CD4-positive, alpha-beta T cell (primary cell): ENCODE results near the gene LNPK. TPM values are rescaled to one million over a fixed set of nuclear protein-coding genes. Genes with fewer than 3 reads are reported as not detected.

ENCODE experiments used
- ATAC-seq: fragments of 200-7000 bp; cut with Tn5 transposase; one replicate; pipeline ENCODE4 v1.10.0; 2022; ENCODE audit warnings: mild to moderate bottlenecking; ENCODE audit not compliant: poor library complexity
- CTCF ChIA-PET: fragments of 350-600 bp; sonication (Branson Sonifier 250); formaldehyde crosslinking; loops from one replicate; lab custom pipeline; 2021; ENCODE audit warnings: antibody characterized with exemption, inconsistent platforms; lab: Charles Lee
- POLR2A ChIA-PET: fragments of 350-600 bp; sonication (Branson Sonifier 250); formaldehyde crosslinking; loops from one replicate; lab custom pipeline; 2021; ENCODE audit warnings: antibody characterized with exemption, inconsistent platforms; lab: Charles Lee
- DNase-seq, 14 experiments: peaks; one replicate each; pipeline ENCODE4 v3.0.0-alpha.2; 2013 to 2020; ENCODE audit warnings: mixed read lengths in 2 of 14
- H3K27ac ChIP-seq, 2 donors: one replicate each; pipeline versions ENCODE4 v1.5.1 to v1.7.0; 2013; ENCODE audit warnings: low read length in 2 of 2, low read depth in 1 of 2, mild to moderate bottlenecking in 1 of 2
- H3K27me3 ChIP-seq, 2 experiments: 1 replicate in 1 of 2; 2 replicates in 1 of 2; pipeline versions ENCODE4 v1.6.1 to v1.7.0; 2013; ENCODE audit warnings: low read length in 2 of 2, control low read depth in 1 of 2, mild to moderate bottlenecking in 1 of 2, moderate library complexity in 1 of 2; ENCODE audit not compliant: insufficient read depth in 2 of 2, control insufficient read depth in 1 of 2
- H3K36me3 ChIP-seq: one replicate; pipeline ENCODE4 v1.6.1; 2013; ENCODE audit warnings: low read length, control low read depth; ENCODE audit not compliant: insufficient read depth
- H3K4me1 ChIP-seq: one replicate; pipeline ENCODE4 v1.6.1; 2013; ENCODE audit warnings: low read length, control low read depth; ENCODE audit not compliant: insufficient read depth
- H3K4me3 ChIP-seq: one replicate; pipeline ENCODE4 v1.5.1; 2013; ENCODE audit warnings: mild to moderate bottlenecking, low read length, moderate library complexity
- H3K9me3 ChIP-seq, 2 experiments: 1 replicate in 1 of 2; 2 replicates in 1 of 2; pipeline versions ENCODE4 v1.6.1 to v1.7.0; 2013; ENCODE audit warnings: low read length in 2 of 2, mild to moderate bottlenecking in 2 of 2, control low read depth in 1 of 2, moderate library complexity in 1 of 2; ENCODE audit not compliant: control insufficient read depth in 1 of 2, insufficient read depth in 1 of 2
- H3K27ac Mint-ChIP-seq: one replicate; pipeline ENCODE4 v1.8.0; 2020; ENCODE audit warnings: mixed read lengths
- H3K27me3 Mint-ChIP-seq: one replicate; pipeline ENCODE4 v1.8.0; 2021; ENCODE audit warnings: mixed read lengths
- H3K36me3 Mint-ChIP-seq: one replicate; pipeline ENCODE4 v1.8.0; 2021; ENCODE audit warnings: low read depth, mixed read lengths
- H3K4me1 Mint-ChIP-seq: one replicate; pipeline ENCODE4 v1.8.0; 2021; ENCODE audit warnings: low read depth, mixed read lengths
- H3K4me3 Mint-ChIP-seq: one replicate; pipeline ENCODE4 v1.8.0; 2020; ENCODE audit warnings: mild to moderate bottlenecking, mixed read lengths
- H3K9me3 Mint-ChIP-seq: one replicate; pipeline ENCODE4 v1.8.0; 2020; ENCODE audit warnings: mixed read lengths
- intact Hi-C, 2 experiments: fragments of 100-400 bp; cut with DNase I in 1 of 2; cut with micrococcal nuclease in 1 of 2; formaldehyde crosslinking; loops; one replicate each; pipeline versions ENCODE4 v1.15.1 to v1.9.0; 2023 to 2025; cut with DNase I, micrococcal nuclease
- total RNA-seq, 174 experiments: library from RNA in 2 of 174; stranded (reverse) in 2 of 174; gene quantifications; one replicate each; pipeline ENCODE4 v1.2.3 and lab custom pipeline; 2021 to 2026
- TF ChIP-seq, protein P1 (sequence below): fragments of 200-600 bp; IDR thresholded peaks from one replicate; pipeline ENCODE4 v1.8.0; 2022; ENCODE audit warnings: antibody characterized with exemption, mild to moderate bottlenecking

Gene LNPK
- total RNA-seq, 2 experiments from 2014 or later, result 12.7 to 15.8 TPM

DNA sequence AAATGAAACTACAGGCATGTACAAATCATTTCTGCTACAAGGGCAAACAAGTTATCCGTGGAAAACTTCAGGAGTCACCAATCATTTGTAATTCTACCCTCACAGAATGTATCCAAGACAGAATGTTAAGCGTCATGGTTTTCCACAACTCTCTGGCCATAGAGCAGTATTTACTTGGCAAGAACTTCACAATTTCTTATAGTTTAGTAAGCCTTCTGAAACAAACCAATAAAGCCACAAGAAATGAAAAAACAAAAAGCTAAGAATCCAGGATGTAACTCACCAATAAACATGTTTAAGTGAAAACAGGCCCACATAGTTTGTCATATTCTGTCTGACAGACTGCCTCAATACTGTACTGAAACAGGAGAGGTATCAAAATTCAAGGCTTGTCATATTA lies 70.3 kb downstream of the LNPK start:
- Histone ChIP-seq H3K9me3 (no peaks in the 10 kb centered on the region), H3K4me3 (no peak overlapping the region), H3K27me3 (no peaks in the 10 kb centered on the region), H3K4me1 (no peaks in the 10 kb centered on the region), H3K36me3 (peaks cover 17% of the 10 kb centered on the region), H3K27ac (no peak overlapping the region)
- Mint-ChIP-seq H3K9me3 (no peaks in the 10 kb centered on the region), H3K4me1 (no peaks in the 10 kb centered on the region), H3K36me3 (peaks cover 64% of the 10 kb centered on the region), H3K4me3 (no peak overlapping the region), H3K27me3 (no peaks in the 10 kb centered on the region), H3K27ac (no peak overlapping the region)
- ChIA-PET POLR2A (no interaction called here), CTCF (no interaction called here)
- intact Hi-C loops, result no loop called here
- no peak for ATAC-seq
- TF ChIP-seq, protein P1, sequence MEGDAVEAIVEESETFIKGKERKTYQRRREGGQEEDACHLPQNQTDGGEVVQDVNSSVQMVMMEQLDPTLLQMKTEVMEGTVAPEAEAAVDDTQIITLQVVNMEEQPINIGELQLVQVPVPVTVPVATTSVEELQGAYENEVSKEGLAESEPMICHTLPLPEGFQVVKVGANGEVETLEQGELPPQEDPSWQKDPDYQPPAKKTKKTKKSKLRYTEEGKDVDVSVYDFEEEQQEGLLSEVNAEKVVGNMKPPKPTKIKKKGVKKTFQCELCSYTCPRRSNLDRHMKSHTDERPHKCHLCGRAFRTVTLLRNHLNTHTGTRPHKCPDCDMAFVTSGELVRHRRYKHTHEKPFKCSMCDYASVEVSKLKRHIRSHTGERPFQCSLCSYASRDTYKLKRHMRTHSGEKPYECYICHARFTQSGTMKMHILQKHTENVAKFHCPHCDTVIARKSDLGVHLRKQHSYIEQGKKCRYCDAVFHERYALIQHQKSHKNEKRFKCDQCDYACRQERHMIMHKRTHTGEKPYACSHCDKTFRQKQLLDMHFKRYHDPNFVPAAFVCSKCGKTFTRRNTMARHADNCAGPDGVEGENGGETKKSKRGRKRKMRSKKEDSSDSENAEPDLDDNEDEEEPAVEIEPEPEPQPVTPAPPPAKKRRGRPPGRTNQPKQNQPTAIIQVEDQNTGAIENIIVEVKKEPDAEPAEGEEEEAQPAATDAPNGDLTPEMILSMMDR, result no peak
- no peak for DNase-seq

DNA sequence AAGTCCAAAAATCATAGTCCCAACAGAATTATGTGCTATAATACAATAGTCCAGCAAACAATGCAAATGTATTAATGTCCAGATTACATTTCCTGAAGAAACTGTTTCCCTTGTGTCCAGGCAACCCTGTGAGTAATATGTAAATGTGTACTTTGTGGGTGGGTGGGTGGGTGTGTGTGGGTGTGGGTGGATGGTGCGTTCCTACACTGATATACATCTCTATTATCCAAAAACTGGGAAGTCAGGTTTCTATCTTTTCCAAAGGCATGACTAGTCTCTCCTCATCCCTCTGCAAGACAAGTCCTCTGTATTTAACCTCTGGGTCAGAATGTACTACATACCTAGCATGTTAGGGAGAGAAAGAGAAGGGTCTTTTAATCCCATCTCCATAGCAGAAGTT lies 71.6 kb downstream of the LNPK start:
- DNase-seq (no peak), ATAC-seq (no peak)
- Histone ChIP-seq H3K4me3 (no peak overlapping the region), H3K36me3 (peaks cover 10% of the 10 kb centered on the region), H3K27ac (no peak overlapping the region), H3K4me1 (no peaks in the 10 kb centered on the region), H3K9me3 (no peaks in the 10 kb centered on the region), H3K27me3 (no peaks in the 10 kb centered on the region)
- Mint-ChIP-seq H3K36me3 (peaks cover 60% of the 10 kb centered on the region), H3K27ac (no peak overlapping the region), H3K9me3 (no peaks in the 10 kb centered on the region), H3K27me3 (no peaks in the 10 kb centered on the region), H3K4me1 (no peaks in the 10 kb centered on the region), H3K4me3 (no peak overlapping the region)
- ChIA-PET POLR2A (no interaction called here), CTCF (no interaction called here)
- TF ChIP-seq, protein P1, result no peak
- intact Hi-C loops, result no loop called here

DNA sequence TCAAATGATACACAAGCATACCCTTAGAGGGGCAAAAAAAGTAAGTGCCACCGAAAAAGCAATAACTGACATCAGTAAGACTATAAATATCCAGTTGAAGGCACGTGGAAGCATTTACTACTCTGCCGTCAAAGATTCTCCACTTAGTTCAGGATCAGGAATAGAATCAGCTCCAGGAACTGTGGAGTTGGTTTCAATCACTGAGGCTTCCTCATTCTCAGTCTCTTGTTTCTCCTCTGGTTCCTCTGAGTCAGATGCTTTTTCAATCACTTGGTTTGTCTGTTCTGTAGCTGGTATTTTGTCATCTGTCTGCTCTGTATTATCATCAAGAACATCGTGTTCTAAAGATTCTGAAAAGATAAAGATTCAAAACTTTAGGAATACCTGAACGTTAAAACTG lies 72.2 kb downstream of the LNPK start:
- Mint-ChIP-seq H3K27ac (no peak overlapping the region), H3K4me1 (no peaks in the 10 kb centered on the region), H3K27me3 (no peaks in the 10 kb centered on the region), H3K36me3 (peaks cover 54% of the 10 kb centered on the region), H3K4me3 (no peak overlapping the region), H3K9me3 (no peaks in the 10 kb centered on the region)
- Histone ChIP-seq H3K4me1 (no peaks in the 10 kb centered on the region), H3K9me3 (no peaks in the 10 kb centered on the region), H3K36me3 (peaks cover 7% of the 10 kb centered on the region), H3K27ac (no peak overlapping the region), H3K4me3 (no peak overlapping the region), H3K27me3 (no peaks in the 10 kb centered on the region)
- POLR2A ChIA-PET, result no interaction called here
- CTCF ChIA-PET, result no interaction called here
- TF ChIP-seq, protein P1, result no peak
- intact Hi-C loops, result no loop called here
- ATAC-seq (no peak), DNase-seq (no peak)
